Endothelial cell of hepatic sinusoid (primary cell): Measurements from ENCODE around the gene PDYN.

ENCODE experiments used
- in situ Hi-C: cut with HindIII; loops from 2 replicates; pipeline ENCODE4 v1.10.0; 2017; ENCODE audit warnings: low sequenced_read_pairs

PDYN gene

DNA sequence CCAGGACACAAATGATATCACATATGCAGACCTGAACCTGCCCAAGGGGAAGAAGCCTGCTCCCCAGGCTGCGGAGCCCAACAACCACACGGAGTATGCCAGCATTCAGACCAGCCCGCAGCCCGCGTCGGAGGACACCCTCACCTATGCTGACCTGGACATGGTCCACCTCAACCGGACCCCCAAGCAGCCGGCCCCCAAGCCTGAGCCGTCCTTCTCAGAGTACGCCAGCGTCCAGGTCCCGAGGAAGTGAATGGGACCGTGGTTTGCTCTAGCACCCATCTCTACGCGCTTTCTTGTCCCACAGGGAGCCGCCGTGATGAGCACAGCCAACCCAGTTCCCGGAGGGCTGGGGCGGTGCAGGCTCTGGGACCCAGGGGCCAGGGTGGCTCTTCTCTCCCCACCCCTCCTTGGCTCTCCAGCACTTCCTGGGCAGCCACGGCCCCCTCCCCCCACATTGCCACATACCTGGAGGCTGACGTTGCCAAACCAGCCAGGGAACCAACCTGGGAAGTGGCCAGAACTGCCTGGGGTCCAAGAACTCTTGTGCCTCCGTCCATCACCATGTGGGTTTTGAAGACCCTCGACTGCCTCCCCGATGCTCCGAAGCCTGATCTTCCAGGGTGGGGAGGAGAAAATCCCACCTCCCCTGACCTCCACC lies 56.4 kb downstream of the PDYN start:
- in situ Hi-C loops = no loop called here

DNA sequence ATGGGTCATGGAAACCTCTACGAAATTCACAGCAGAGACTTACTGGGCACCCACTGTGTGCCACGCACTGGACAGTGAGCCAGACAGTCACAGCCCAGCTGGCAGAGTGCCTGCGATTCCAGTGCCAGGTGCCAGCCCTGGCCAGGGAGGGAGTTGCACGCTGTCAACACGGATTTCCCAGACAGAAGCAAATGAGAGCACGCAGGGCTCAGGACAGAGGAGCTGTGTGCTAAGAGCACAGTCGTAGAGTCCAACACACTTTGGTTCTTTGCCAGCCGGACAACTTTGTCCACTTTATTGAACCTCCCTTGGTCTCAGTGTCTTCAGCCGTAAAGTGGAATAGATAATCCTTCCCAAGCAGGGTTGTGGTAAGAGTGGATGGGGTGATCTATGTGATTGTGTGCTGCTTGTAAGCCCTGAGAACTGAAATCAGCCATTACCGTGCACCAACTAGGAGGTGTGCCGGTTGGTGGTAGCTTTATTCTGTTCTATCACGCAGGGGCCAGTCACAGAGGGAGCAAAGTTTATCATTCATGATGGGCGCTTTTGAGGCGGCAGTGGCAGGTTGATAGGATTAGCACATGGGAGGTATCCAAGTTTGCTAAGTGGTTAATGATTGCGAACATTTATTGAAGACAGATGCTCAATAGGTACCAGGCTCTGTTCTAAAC lies 58.0 kb downstream of the PDYN start:
- in situ Hi-C loops = no loop called here

DNA sequence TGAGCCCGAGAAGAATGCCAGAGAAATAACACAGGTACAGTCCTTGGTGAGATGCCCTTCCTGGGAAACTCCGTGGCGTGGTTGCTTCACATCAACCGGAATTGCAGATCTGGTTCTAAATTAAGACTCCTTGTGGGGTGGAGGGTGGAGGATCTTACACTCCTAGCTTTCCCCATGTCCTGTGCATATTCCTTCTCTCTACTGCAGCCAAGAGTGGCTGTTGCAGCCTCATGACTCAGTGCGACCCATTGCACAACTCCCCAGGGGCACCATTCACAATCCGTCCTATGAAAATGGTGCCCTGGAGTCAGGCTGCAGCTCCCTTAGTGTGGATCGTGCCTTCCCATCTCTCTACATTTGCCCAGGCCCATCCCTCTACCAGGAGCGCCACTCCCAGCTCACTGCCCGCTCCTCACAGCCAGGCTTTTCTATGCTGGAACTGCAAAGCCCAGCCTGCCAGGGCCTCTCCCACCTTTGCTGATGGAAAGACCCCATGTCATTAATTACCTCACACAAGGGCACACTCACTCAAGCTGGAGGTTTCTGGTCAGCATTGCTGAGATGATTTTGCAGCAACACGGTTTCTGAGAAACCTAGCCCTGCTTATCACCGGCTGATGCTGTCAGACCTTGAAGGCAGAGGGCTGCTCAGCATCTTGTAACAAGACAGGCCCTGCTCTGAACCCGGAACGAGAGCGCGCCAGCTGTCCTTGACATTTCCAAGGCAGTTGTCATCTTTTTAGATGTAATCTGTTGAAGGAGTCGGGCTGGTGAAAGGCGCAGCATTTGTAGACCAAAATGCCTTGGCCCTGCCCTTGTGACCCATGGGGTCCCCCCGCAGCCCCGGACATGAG lies 58.9 kb downstream of the PDYN start:
- in situ Hi-C loops = no loop called here

DNA sequence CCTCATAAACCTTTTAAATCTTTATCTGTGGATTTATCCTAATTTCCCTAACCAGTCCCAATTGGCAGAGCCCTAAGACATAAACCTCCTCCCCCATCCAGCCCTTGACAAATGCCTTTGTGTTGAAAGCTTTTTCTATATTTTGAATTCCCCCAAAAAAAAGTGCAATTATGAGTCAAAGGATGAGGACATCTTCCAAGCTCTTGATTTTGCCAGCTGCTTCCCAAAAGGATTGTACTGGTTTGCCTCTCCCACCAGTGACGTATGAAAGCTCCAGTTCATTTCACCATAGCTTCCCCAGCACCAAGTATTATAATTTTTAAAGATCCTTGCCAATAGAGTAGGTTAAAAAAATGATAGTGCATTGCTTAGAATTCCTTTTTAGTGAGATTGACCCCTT lies 59.7 kb downstream of the PDYN start:
- in situ Hi-C loops = no loop called here

DNA sequence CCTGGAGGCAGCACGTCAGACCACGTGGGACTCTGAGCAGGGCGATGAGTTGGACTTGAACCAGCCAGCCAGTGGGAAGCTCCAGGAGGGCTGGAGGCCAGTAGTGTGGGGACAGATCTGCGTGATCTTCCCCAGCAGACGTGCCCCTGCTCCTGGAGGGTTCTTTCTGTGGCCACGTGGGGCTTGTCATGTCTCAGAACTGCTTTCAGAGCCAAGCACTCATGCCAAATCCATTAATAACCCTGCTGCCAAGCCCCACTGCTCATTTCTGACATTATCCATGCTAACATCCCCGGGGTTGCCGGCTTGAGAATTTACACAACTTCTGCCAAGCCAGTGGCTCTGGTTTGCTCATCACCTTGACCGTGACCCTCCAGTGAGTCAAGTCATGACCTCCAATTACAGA lies 60.4 kb downstream of the PDYN start:
- in situ Hi-C loops = no loop called here

GRCh38 chr20:1932971-1933370 lies 60.9 kb downstream of the PDYN start:
- in situ Hi-C loops = no loop called here

- in situ Hi-C loops = no loop called here
These were observed 62.0 kb downstream of the PDYN start for GRCh38 chr20:1931830-1932229.

- in situ Hi-C loops = no loop called here
These were observed 63.7 kb downstream of the PDYN start for GRCh38 chr20:1930165-1930564.

DNA sequence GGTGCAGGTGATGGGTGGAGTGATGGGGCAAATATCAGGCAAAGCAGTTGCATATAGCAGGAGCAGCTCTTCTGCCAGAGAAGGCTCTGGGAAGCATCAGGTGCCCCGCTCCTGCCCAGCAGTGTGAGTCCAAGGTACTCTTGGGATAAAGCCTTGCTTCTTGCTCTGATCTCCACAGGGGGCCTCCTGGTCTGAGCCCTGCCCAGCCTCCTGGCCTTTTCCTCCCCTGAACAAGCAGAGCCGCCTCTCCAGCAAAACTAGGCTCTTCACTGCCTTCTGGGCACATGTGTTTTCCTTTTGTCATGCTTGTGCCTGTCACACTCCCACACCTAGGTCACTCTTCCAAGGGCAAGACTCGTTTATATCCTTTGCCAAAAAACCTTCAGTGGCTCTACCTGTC lies 64.4 kb downstream of the PDYN start:
- in situ Hi-C loops = no loop called here

- in situ Hi-C loops = no loop called here
These were observed 65.1 kb downstream of the PDYN start for GRCh38 chr20:1928782-1929181.
